A549 treated with dexamethasone at 1 μM for 4 hours (cell line): ENCODE data around the gene ACAD8. TPM values are rescaled to one million over a fixed set of nuclear protein-coding genes. Genes with fewer than 3 reads are reported as not detected.

Experiments used
- total RNA-seq: library from RNA; stranded (reverse); fragments of 200-300 nt; extraction: Qiagen RNA extraction; gene quantifications from 5 replicates; pipeline ENCODE4 v1.2.3, GENCODE V29; 2022

ACAD8 gene
- total RNA-seq, result 7.6 to 8.5 TPM (median 8.1 TPM) in 5 replicates

GRCh38 chr11:134253188-134253993, at the start of gene ACAD8, which contains the start of gene THYN1:
ACAD8 (plus strand) TSS chr11:134253568; CDS start chr11:134253601, 33 bp downstream.
THYN1 (minus strand) TSS chr11:134253352; CDS start chr11:134252882, 470 bp downstream.

GRCh38 chr11:134223836-134224709, 29.3 kb upstream of the ACAD8 start, which contains the start of the genes NCAPD3 and VPS26B:
NCAPD3 (minus strand) TSS chr11:134223967; CDS start chr11:134223926, 41 bp downstream.
VPS26B (plus strand) TSS chr11:134224671; CDS start chr11:134225123, 452 bp downstream.

GRCh38 chr11:134275534-134276395, 22.4 kb downstream of the ACAD8 start, which contains the start of gene GLB1L3:
GLB1L3 (plus strand) TSS chr11:134276379; CDS start chr11:134276741, 362 bp downstream.

Other genes with a start within 250 kb of the ACAD8 start
- gene JAM3, start 184.5 kb upstream of the ACAD8 start, total RNA-seq, result 3.2 to 5.1 TPM (median 4.1 TPM) in 5 replicates
- gene NCAPD3, start 29.6 kb upstream of the ACAD8 start, total RNA-seq, result 15.6 to 25.5 TPM (median 22.0 TPM) in 5 replicates
- gene VPS26B, start 28.9 kb upstream of the ACAD8 start, total RNA-seq, result 17.5 to 21.4 TPM (median 20.9 TPM) in 5 replicates
- 17.0 to 20.1 TPM (median 17.7 TPM) in 5 replicates for gene THYN1, start 216 bp upstream of the ACAD8 start, total RNA-seq
- 0.02 to 0.04 TPM in 2 of 5 replicates, not detected in the others for gene GLB1L3, start 22.8 kb downstream of the ACAD8 start, total RNA-seq
- 1.4 to 2.2 TPM (median 2.0 TPM) in 5 replicates for gene GLB1L2, start 78.4 kb downstream of the ACAD8 start, total RNA-seq
- 0.03 TPM in 1 of 5 replicates, not detected in the others for gene B3GAT1, start 158.7 kb downstream of the ACAD8 start, total RNA-seq